GM18861 (cell line): ENCODE data around the gene AIP.
"Not testable (repeated sequence)": the region's sequence is repeated elsewhere in the genome, so short reads cannot be mapped to it uniquely, and the experiment has no call there.

Experiments
- ATAC-seq: cut with Tn5 transposase; IDR thresholded peaks from one replicate; pipeline ENCODE4 v1.9.1; 2021; ENCODE audit not compliant: unreplicated experiment

The AIP gene

DNA sequence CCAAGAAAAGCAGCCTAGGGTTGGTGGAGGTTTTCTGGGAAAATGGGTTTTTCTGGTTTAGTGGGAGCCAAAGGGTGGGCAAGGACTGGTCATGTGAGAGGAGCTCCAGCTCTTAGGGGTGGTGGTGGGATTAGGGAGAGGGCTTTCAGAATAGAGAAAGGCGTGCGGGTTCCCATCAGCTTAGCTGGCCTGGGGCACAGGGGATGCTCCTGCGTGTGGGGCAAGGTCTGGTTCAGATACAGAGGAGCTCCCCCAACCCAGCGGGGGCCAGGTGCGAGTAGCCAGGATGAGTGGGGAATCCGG, 14.4 kb upstream of the AIP start:
- ATAC-seq: no peak

DNA sequence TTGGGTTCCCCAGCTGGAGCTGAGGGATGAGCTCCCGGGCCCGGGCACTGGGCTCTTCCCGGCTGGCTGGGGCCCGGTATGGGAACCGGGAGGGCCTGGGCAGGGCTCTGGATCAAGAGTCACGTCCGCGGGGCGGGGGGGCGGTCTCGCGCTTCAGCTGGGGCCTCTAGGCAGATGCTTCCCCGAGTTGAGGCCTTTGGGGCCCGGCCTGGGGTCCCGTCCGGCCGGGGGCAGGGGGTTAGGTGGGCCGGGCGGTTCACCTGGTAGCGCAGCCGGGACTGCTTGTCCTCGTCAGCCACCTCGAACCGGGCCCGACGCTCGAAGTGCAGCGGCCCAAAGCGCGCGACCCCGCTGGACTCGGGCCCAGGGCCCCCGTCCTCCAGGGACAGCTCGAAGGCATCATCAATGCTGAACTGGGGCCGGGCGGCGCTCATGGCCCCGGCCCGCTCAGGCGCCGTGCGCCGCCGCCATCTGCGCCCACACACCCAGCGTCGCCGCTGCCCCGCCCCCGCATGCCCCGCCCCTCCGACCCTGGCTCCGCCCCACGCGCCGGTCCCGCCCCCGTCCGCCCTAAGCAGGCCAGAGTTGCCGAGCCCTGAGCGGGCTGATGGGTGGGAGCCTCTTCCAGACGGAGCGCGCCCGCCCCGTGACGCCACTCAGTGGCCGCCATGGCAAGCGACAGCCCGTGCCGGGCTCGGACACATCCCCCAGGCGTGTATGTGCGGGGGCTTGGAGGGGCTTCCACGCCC, 13.9 kb upstream of the AIP start, which contains the start of gene TMEM134:
TSS of gene TMEM134 (minus strand) at position 493 of the 749 bp plus-strand sequence. CDS start at position 434, 59 bp downstream.
- peak; percentile 51 for ATAC-seq

DNA sequence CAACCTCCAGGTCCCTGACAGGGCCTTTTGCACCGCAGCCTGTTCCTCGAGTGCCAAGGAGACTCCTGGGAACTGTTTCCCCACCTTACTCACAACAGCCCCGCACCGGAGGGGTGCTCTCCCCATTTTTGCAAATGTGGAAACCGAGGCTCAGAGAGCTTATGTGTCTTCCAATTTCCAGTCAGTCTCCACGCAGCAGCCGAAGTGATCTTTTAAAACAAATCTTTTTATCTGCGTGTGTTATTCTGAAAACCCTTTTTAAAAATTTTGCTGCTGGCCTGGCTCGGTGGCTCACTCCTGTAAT, 13.4 kb upstream of the AIP start:
- ATAC-seq: no peak

DNA sequence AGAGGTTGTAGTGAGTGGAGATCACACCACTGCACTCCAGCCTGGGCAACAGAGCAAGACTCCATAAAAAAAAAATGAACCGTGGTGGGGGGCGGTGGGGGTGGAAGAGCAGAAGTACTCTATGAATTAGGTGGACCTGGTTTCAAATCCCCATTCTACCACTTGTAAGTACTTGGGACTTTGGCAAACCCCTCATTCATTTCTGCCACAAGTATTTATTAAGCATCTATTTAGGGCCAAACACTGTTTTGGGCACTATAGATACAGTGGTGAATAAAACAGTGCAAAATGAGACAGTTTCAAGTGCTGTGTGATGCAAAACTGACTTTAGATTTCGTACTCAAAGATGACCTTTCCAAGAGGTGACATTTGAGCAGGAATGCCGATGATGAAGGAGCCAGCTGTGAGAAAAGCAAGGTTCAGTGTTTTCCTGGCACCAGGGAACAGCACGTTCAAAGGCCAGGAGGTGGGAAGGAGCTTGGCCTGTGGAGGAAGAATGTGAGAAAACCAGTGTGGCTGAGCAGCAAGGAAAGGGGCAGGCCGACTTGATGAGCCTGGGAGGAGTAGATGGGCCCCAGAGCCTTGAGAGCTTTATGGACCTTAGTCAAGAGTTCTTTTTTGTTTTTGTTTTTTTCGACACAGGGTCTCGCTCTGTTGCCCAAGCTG, 12.4 kb upstream of the AIP start:
- no peak for ATAC-seq

DNA sequence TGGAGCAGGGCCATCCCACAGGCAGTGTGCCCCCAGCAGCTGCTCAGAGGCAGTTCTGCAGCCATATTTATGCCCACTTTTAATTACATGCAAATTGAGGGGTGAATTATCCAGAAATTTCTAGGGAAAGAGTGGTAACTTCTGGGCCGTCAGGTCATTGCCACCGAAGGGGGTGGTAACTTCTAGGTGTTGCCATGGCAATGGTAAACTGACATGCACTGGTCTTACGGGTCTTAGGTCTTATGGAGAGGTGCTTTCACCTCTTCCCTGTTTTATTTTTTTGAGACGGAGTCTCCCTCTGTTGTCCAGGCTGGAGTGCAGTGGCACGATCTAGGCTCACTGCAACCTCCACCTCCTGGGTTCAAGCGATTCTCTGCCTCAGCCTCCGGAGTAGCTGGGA, 9.9 kb upstream of the AIP start:
- no peak for ATAC-seq

DNA sequence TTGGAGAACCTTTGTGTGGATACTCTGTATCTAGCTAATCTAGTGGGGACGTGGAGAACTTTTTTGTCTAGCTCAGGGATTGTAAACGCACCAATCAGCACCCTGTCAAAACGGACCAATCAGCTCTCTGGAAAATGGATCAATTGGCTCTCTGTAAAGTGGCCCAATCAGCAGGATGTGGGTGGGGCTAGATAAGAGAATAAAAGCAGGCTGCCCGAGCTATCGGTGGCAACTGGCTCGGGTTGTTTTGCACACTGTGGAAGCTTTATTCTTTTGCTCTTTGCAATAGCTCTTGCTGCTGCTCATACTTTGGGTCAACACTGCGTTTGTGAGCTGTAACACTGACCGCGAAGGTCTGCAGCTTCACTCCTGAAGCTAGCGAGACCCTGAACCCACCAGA, 6.1 kb upstream of the AIP start:
- ATAC-seq: not testable (repeated sequence)

DNA sequence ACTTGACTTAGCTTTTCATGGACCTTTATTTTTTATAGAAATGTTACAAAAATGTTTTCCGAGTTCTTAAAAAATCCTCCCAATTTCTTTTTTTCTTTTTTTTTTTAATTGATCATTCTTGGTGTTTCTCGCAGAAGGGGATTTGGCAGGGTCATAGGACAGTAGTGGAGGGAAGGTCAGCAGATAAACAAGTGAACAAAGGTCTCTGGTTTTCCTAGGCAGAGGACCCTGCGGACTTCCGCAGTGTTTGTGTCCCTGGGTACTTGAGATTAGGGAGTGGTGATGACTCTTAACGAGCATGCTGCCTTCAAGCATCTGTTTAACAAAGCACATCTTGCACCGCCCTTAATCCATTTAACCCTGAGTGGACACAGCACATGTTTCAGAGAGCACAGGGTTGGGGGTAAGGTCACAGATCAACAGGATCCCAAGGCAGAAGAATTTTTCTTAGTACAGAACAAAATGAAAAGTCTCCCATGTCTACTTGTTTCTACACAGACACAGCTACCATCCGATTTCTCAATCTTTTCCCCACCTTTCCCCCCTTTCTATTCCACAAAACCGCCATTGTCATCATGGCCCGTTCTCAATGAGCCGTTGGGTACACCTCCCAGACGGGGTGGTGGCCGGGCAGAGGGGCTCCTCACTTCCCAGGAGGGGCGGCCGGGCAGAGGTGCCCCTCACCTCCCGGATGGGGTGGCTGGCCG, 5.3 kb upstream of the AIP start:
- not testable (repeated sequence) for ATAC-seq

DNA sequence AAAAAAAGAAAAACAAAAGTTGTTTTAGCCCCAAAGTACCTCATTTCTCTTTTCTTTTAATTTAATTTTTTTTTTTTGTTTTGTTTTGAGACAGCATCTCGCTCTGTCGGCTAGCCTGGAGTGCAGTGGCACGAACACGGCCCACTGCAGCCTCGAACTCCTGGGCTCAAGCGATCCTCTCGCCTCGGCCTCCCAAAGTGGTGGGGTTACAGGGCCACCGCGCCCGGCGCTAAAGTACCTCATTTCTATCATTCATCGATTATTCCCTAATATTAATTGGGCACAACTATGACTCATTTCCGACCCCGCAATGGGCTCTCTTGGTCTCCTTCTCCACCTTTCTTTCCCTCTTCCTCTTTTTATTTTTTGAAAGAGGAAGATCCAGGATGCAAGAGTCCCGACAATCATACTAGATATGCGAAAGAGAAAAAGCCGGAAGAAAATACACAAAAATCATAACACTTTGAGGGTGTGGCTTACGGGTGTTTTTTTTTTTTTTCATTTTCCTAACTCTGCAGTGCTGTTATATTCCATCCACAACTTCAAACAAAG, 475 bp upstream of the AIP start:
- no peak for ATAC-seq

DNA sequence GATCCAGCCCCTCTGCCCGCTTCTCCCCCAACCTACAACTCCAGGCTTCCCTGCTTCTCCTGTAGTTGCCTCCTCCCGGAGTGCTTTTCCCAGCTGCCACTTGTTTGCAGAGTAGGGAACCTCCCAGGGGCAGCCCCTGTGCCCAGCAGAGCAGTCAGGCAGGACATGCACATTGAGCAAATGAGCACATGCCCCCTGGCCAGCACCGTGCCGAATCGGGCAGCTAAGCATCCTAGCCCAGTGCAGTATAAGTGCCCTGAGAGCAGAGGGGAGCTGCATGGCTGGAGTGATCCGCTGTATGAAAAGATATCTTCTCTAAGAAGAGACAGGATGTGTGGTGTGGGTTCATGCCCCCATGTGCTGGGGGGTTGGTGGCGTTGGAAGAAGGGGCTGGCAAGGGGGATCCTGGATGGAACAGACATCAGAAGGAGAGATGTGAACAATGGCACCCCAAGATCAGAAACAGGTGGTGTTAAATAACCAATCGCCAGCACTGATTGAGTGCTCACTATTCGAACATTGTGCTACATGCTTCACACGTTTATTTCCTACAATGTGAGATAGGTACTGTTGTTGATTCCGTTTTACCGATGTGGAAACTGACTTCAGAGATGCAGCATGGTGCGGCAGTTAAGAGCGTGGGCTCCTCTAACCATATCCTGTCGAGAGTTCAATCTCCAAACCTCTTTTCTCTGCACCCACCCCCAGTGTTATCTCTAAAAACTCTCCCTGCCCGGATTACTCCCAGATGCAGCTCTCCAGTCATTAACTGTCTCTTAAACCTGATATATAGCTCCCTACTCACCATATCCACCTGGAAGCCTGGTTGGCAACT, 1.2 kb downstream of the AIP start:
- ATAC-seq: no peak

DNA sequence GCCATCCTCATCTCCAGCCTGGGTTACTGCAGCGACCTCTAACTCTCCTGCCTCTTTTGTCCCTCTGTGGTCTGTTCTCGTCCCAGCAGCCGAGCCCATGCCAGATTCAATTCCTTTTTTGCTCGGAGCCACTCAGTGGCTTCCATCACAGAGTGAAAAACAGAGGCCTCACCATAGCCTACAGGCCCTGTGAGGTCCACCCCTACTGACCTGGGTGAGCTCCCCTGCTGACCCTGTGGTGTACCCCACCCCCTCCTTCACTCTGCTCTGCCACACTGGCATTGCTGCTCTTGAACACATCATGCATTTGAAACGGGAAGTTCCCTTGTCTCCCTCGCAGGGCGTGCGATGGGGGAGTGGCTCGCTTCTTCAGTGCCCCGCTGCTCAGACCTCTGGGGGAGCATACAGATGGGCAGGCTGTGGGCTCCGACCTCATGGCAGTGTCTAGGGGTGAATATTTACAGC, 2.1 kb downstream of the AIP start:
- ATAC-seq: no peak

DNA sequence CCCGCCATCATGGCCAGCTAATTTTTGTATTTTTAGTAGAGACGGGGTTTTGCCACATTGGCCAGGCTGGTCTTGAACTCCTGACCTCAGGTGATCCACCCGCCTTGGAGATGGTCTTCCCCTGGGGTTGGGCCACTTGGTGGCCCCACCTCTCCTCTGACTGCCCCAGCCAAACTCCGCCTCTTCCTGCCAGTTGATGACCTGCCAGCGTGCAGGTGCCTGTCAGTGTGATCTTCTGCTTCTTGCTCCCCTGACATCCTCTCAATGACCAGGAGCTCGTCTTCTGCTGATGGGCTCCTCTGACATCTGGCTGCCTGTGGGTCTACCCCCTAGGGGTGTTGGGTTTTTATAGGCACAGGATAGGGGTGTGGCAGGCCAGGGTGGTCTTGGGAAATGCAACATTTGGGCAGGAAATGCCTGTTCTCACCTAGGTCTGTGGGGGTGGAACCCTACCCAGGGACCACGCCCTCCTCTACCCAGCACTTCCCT, 3.1 kb downstream of the AIP start:
- not testable (repeated sequence) for ATAC-seq

DNA sequence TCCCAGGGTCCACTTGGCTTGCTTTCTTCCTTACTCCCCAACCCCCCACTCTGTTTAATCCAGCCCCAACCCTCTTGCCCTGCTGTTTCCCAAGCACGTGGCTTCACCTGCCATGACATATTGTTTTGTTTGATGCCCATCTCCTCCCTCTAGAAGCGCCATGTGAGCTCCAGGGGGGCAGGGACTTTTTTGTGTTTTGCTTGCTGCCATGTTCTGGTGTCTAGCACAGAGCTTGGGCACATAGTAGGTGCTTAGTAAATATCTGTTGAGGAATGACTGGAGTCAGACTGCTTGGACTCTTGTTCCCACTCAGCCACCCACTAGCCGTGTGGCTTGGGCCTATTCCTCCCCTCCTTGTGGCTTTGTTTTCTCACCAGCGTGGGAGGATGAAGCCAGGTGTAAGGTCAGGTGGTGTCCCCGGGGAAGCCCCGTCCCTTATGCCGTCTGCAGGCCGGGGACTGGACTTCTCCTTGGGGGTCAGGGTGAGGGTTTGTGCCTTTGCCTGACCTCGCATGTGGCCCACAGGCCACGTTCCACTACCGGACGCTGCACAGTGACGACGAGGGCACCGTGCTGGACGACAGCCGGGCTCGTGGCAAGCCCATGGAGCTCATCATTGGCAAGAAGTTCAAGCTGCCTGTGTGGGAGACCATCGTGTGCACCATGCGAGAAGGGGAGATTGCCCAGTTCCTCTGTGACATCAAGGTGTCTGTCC, 3.8 kb downstream of the AIP start:
- peak; percentile 26 for ATAC-seq

DNA sequence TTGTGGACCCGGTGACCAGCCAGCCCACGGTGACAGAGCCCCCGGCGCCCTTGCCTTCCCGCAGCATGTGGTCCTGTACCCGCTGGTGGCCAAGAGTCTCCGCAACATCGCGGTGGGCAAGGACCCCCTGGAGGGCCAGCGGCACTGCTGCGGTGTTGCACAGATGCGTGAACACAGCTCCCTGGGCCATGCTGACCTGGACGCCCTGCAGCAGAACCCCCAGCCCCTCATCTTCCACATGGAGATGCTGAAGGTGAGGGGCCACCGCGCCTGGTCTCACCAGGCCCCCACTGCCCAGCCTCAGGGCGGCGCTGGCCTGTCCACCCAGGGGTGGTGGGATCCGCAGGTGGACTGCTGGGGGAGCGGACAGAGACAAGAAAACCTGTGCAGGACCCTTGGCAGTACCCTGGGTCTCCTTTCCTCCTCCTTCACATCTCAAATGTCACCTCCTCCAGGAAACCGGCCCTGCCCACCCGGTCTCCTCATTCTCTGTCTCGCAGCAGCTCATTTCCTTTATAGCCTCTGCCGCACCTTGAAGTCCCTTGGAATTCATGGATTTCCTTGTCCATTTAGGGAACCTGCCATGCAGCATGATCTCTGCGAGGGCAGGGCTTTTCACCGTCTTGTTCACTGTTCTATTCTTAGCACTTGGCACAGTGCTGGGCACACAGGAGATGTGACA, 6.5 kb downstream of the AIP start:
- no peak for ATAC-seq

DNA sequence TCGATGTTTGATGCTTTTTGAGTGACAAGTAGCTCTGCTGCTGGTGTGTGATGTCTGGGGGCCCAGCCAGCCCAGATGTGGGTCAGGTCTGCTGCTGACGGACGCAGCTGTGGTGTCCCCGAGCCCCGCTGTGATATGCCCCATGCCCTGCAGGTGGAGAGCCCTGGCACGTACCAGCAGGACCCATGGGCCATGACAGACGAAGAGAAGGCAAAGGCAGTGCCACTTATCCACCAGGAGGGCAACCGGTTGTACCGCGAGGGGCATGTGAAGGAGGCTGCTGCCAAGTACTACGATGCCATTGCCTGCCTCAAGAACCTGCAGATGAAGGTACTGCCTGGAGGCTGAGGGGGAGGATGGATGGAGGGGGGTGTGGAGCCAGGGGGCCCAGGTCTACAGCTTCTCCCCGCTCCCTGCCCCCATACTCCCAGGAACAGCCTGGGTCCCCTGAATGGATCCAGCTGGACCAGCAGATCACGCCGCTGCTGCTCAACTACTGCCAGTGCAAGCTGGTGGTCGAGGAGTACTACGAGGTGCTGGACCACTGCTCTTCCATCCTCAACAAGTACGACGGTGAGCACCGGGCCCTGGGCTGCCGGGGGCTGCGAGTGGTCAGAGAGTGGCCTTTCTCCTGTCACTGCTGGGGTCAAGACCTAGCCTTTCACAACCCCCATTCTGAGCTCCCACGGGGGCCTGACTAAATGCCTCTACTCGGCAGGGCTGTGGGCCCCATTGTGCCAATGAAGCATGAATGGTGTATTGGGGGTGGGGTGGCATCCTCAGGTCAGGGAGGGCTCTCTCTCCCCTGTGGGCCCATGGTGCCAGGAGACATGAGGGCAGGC, 7.3 kb downstream of the AIP start:
- no peak for ATAC-seq

DNA sequence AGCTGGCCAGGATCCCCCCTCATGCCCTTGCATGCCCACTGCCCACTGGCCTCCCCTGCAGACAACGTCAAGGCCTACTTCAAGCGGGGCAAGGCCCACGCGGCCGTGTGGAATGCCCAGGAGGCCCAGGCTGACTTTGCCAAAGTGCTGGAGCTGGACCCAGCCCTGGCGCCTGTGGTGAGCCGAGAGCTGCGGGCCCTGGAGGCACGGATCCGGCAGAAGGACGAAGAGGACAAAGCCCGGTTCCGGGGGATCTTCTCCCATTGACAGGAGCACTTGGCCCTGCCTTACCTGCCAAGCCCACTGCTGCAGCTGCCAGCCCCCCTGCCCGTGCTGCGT, 7.9 kb downstream of the AIP start:
- ATAC-seq: no peak

DNA sequence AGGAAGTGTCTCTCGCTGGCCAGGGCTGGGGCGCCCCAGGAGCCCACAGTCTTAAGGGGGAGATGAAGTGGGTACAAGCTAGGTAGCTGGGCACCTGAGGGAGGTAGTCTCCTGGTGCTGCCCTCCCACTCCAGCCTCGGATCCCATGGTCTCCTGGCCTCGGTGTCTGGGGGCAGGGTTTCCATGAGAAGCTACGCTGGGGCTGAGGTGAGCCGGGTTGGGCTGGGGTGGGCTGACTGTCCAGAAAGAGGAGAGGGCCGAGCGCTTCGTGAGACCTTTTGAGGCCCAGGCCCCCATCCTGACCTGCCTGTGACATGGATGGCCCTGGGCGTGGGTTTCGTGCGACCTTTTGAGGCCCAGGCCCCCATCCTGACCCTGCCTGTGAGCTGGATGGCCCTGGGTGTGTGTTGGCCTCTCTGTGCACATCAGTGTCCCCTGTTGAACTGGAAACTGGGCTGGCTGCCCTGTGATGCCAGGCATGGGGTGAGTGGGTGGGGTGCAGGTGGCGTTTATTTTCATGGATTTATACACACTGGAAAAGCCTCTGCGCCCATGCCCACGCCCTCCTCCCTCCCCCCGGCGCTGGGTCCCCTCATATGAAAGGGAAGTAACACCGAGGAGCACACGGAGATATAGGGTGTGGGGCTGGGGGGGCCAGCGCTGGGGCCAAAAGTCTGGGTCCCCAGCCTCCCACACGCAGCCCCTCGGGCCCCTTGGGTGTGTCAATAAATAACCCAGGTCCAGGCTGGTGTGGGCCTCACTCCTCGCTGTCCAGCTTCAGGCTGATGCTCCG, 8.6 kb downstream of the AIP start:
- no peak for ATAC-seq

DNA sequence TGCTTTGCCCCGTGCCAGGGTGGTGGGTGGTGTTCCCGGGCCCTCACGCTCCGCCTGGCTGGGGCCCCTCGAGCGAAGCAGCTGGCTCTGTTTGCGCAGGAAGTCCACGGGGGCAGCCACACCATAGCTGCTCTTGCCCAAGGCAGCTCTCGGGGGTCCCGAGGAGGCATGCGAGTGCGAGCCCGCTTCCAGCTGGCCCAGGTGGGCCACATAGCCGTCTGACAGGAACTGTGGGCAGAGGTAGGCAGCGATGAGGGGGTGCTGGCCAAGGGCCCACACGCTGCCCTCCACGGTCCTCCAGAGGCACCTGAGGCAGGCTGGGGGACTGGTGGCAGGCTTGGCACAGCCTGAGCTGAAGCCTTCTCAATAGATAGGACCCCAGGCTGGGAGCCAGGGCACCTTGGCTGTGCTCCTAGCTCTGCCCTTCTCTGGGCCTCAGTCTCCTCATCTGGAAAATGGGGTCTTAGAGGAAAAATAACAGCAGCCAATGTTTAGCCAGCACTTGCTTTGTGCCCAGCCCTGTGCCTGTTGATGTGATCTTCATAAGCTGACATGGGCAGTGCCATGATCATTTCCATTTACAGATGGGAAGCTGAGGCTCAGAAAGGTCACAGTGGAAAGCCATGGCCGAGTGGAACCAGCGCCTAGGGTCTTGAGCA, 9.4 kb downstream of the AIP start:
- ATAC-seq: no peak
